Islet of Langerhans (tissue), 1 donor: ENCODE results near the gene SHISA8.

Source experiments
- FAIRE-seq: peaks from one replicate; lab custom pipeline; 2011; peaks lifted over from hg19 to GRCh38; lab: Jason Lieb, UNC

The SHISA8 gene

DNA sequence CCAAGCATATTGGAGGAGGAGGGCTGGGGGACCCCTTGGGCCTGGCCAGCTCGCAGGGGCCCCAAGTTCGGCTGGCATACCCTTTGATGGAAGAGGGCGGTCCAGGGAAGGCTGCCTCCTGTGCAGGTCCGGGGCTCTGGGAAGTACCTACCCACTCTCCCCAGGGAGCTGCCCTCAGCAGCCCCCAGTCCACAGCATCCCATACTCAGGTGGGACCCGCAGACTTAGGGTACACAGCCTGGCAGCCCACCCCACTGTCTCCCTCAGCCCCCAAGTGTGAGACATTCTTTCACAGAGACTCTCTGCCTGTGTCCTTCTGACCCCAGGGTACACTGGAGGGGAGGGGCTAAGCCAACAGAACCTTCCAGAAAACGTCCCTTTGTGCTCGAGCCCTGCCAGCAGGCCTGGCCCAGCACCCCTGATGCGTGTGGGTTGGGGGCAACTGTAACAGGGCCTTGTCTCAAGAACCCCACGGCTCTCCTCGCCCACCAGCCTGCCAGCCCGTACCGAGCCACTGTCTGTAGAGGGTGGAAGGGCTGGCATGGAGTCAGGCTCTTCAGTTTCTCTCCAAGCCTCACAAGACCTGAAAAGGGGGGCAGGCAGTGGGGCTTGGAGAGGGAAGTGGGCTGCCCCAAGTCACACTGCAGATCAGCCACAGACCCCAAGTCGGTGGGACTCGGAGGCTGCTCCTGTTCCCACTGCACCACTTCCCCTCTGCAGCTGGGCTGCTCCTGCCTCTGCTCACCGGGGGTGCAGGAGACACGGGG, 18.7 kb upstream of the SHISA8 start:
- FAIRE-seq, result no peak

DNA sequence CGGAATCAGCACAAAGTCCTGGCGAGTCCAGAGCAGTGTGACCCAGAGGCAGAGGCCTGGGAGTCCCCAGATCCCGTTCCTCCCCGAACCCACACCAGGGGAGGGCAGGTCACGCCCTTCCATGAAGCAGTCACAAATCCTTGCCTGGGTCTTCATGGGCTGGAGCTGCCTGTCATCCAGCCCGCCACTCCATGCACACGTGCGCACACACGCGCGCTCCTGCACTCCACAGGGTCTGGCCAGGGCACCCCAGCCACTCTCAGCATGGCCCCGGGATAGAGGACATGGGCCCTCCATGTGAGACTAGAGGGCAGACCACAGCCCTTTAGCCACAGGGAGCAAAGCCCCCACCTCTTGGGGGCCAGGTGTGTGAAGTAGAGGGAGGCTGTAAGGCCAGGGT, 17.5 kb upstream of the SHISA8 start:
- FAIRE-seq, result no peak

DNA sequence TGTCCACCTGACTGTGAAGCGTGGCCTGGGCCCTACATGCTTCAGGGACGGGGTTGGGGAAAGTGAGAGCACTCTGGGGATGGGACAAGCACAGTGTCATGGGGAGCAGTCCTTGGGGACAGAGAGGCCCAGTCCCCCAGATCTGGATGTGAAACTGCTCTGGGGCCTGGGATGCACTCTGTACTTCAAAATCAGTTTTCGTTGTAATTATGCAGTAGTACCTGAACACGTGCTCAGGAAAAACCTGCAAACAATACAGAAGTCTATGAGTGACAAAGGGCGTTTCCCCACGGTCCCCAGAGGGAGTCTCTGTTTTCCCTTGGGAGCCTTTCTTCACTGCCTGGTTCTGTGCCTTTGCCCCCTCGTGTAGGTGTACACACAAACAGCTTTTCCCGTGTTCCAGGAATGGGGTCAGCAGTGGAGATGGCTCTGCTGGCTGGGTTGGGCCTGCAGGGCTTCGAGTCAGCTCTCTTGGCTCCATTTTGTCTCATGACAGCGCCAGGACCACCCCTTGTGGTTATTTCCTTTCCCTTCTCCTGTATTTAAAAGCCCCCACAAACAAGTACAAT, 16.9 kb upstream of the SHISA8 start:
- FAIRE-seq, result no peak

DNA sequence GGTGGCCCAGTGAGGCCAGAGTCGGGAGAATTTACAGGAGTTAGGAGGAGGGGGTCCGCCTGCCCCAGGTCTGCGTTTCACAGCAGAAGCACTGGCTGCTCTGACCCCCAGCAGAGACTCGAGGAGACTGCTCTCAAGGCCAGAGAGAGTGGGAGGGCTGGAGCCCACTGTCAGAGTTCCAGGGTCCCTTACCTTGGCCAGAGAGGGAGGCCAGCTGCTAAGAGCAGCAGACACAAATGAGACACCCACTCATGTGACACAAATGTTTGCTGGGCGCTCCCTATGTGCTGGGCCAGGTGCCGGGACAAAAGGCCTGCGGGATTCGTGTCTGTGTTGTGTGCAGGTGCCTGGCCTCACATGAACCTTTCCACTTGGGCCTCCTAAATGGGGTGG, 14.5 kb upstream of the SHISA8 start:
- FAIRE-seq, result no peak

DNA sequence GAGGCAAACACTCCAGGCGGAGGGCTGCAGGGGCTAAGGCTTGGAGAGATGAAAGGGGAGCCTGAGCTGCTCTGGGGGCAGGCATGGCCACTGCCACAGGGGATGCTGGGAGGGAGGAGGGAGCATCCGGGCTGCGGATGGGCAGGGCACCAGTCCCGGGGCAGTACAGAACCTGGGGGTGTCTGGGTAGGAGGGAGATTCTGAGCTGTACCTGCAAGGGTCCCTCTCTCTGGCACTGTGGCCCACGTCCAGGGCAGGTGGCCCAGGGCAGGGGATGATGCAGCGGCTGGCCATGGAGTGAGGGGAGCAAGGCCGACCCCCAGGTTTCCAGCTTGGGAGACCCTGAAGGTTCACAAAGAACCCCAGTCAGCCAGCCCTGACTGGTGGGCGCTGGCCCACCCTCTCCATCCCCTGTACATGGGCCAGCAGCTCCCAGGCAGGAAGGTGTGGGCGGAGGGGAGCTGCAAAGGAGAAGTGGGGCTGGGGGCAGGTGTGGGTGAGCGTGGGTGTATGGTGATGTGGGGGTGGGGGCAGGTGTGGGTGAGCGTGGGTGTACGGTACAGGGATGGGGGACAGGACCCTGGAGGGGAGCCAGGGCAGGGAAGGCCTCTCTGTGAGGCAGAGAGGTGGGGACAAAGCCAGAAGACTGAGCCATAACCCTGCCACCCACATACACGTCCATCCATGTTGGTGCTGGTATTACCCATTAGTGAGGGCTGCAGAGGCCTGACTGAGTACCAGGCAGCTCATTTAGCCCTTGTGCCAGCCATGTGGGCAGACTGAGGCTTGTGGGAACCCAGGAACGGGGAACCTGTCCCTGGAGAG, 13.9 kb upstream of the SHISA8 start:
- no peak for FAIRE-seq

DNA sequence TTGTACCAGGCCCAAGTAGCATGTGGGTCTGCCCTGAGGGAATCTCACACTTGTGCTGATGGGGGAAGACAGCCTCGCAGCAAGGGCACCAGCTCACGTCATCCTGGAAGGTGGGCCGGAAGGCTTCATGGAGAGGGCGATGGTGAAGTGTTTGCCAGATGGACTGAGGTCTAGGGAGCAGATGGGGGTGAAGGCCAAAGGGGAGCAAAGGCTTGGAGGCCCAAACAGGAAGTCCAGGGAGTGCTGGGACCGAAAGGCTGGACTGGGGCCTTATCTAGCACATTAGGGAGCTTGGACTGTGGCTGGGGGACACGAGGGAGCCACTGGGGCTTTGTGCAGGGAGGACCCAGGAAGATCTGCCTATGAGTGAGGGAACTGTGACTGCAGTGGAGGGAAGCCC, 12.9 kb upstream of the SHISA8 start:
- FAIRE-seq, result no peak

DNA sequence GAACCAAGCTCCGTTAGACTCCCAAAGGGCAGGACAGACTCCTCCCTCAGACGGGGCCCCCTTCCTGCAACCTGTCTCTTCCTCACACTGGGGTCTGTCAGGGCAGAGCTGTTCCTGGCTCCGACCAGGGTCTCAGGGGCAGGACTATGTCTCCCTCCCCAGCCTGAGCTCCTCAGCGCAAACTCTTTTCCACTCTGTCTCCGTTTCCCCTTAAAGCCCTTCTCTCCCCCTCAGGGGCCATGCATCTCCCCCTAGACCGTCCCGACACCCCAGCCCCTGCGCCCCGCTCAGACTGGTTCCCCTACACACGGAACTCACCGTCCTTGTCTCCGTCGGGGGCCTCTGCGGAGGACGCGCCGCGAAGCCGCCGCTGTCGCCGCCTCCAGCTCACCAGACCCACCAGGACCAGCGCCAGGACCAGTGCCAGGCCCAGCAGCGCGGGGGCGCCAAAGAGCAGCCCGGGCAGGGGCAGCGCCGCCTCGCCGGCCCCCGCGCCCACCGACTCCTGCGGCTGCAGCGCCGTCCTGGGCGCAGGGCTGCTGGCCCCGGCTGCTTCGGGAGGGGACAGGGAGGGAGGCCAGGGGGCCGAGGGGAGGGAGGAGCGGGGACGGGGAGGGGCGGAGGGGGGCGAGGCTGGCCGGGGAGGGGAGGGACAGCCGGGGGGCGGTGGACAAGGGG, 11.0 kb upstream of the SHISA8 start:
- FAIRE-seq, result no peak

DNA sequence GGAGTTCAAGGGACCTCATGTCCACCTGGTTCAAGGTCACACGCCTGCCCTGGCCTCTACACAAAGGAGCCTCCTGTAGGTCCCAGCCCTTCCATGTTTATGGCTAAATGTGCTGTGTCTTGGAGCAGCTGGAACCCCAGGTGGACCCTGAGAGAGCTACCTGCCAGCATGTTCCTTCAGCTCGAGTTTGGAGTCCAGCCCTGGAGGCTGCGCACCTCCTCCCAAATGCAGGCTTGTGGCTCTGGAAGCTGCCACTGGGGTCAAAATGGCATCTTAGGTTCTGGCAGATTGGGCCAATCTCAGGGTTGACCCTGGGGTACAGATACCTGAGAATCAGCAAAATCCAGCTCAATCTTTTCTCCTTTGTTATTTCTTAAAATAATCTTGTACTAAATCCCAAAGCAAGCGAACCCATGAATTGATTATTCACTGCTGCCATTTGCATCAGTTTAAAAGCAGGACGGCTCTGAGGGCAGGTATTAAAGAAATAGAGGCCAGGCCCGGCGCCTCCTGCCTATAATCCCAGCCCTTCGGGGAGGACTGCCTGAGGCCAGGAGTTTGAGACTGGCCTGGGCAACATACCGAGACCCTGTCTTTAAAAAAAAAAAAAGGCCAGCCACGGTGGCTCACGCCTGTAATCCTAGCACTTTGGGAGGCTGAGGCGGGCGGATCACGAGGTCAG, 8.9 kb upstream of the SHISA8 start:
- no peak for FAIRE-seq

DNA sequence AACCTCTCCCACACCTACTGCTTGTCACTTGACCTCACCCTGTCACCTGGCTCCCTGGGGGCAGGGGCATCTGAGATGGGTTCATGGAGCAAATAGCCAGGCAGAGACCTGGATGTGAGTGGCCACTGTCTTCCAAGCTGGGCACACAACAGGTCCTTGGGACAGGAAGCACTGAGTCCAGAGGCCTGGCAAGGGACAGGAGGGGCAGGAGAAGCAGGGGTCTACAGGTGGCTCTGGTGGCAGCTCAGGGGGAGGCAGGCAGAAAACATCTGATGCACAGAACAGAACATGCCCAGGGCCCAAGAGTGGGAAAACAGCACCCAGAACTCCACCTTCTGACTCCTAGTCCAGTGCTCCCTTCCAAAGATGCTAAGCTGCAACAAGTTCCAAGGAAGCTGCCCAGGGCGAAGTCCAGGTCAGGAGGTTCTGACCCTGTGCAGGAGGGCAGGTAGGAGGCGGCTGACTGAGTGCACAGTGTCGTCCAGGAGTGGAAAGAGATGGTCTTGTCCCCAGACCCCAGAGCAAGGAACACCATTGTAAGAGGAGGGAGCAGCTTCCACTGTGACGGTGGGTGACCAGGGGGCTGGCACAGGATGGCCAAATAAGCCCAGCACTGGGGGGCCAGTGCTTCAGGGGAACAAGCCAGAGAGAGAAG, 8.2 kb upstream of the SHISA8 start:
- FAIRE-seq, result no peak

DNA sequence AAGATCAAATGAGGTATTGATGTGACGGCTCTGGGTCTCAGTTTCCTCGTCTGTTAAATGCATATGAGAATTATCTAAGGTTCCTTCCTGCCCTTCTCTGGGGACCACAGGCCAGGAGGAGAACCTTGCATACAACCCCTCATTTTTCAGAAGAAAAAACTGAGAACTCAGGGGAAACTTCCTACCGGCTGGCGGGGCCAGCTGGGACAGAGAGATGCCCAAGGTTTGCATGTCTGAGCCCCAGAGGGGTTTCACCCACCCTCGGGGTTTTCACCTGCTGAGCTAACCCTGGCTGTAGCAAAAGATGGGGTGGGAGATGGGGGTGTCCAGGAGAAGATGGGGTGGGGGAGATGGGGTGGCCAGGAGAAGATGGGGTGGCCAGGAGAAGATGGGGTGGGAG, 7.5 kb upstream of the SHISA8 start:
- FAIRE-seq, result no peak

DNA sequence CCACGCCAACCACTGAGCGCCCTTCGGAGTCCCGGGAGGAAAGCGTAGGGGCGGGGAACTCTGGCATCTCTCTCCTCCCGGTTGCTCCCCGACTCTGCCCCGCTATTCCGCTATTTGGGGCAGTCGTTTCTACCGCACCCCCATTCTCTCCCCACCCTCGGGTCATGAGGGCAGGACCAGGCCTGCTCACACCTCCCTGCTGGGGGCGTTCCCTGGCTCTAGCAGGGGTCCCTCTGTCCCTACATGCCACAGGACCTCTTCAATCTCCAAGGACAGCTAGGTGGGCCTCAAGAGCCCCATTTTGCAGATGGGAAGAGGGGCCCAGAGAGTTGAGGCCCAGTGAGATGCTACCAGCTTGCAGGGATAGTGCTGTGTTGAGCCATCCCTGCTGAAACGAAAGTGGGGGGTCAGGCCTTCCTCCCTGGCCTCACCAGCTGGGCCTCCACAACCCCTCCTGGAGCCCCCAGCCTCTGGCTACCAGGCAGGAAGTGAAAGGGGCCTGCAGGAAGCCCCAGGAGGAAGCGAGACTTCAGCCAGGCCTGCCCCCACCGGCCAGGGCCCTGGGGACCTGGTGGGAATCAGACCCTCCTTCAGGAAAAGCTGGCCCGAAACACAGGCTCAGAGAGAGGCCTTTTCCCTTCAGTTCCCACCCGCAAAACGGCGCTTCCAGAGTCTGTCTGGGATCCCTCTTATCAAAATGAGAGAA, 5.5 kb upstream of the SHISA8 start:
- FAIRE-seq, result no peak

DNA sequence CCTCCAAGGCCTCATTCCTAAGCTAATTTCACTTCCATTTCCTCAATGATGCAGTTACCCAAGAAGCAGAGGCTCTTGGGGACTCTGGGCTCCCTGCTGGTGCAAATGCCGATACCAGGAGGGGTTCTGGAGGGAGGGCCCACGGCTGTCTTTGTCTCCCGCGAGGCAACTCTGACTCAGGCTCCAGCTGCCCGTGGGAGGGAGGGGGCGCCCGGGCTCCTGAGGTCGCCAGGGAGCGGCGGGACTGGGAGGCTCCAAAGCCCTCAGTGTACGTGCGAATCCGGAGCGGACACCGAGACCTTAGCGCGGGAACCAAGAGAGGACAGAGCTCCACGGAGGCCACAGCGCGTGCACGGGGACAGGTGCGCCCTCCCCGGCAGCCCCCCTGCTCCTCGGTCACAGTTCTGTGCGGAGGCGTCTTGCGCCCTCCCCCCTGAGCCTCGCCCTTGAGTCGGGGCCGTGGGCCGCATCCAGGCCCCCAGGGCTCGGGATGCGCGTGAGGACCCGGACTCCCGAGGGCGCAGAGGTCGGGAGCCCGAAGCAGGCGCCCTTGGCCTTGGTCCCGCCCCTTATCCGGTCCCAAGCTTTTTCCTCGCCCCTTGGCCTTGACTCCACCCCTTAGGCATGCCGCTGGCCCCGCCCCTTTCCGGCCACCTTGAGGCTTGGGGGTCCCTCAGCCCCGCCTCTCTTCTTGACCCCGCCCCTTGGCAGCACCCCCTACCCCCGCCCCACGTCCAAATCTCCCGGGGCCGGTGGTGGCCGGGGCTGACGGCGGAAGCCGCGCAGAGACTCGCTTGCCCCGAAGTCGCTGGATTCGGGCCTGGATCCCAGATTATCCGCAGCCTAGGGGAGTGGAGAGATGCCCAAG, 4.7 kb upstream of the SHISA8 start:
- no peak for FAIRE-seq

DNA sequence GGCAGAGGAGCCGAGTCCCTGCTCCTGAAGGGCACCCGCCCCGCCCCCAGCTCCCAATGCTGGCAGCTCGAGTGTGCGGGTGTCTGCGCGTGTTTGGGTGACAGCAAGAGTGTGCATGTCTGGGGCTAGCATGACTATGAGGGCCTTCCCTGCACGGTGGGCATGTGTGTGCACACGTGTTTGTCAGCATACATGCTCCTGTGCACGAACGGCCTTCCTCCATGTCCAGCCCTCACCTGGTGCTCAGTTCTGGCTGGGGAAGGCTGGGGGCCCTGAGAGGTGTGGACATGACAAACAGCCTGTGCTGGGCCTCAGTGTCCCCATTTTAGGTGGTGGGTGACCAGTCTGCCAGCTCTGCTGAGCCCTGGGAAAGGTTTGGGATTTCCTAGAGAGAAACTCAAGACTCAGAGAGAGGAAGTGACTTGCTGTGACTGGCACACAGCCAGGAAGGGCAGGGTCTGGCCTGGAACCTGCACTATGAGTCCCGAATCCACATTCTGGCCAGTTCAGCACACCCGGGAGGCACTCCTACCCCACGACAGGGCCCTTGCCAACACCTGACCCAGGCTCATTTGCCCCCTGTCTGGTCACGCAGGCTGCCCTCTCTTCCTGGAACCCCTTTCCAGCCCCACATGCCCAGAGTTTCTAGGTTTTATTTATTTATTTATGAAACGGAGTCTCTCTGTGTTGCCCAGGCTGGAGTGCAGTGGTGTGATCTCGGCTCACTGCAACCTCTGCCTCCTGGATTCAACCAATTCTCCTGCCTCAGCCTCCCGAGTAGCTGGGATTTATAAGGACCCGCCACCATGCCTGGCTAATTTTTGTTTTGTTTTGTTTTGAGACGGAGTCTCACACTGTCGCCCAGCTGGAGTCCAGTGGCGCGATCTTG, 3.3 kb upstream of the SHISA8 start:
- FAIRE-seq, result no peak

DNA sequence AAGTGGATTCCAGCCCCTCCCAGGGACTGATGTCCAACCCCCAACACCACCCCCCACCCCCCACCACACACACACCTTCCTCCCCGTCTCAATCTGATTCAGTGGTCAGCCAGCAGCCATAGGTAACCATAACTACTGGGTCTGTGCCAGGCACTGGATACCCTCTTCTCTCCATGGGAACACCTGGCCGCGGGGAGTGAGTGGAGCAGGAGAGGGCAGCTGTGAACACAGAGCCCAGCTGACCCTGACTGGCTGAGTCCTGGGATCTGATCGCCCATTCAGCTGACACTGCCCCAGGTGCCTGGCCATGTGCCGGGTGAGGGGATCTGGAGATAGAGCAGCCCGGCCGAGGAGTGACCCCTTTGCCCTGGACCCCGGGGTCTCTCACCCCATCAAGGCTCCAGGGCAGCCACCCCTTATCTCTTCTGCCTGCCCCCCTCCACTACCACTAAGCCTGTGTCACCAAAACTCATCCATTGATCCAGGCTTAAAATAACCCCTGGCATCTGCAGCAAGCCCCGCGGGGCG, 2.6 kb upstream of the SHISA8 start:
- no peak for FAIRE-seq

DNA sequence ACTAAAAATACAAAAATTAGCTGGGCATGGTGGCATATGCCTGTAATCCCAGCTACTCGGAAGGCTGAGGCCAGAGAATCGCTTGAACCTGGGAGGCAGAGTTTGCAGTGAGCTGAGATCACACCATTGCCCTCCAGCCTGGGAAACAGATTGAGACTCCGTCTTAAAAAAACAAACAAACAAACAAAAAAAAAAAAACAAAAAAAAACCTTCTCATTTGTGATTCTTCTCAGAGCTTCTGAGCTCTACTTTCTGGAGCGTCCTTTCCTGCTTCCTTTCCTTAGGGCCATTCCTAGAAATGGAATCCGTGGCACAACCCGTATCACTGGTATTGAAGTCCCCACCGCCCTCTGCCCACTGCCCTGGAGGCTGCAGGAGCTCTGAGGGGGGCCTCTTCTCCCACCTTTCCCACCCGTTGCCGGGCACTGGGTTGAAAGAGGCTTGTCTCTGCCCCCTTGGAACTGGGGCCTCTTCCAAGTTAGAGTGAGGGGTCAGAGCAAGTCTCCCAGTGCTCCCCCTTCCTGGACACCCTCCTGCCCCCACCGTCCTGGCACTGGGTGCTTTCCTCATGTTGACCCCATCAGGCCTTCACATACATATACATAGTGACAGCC, 2.0 kb upstream of the SHISA8 start:
- no peak for FAIRE-seq

DNA sequence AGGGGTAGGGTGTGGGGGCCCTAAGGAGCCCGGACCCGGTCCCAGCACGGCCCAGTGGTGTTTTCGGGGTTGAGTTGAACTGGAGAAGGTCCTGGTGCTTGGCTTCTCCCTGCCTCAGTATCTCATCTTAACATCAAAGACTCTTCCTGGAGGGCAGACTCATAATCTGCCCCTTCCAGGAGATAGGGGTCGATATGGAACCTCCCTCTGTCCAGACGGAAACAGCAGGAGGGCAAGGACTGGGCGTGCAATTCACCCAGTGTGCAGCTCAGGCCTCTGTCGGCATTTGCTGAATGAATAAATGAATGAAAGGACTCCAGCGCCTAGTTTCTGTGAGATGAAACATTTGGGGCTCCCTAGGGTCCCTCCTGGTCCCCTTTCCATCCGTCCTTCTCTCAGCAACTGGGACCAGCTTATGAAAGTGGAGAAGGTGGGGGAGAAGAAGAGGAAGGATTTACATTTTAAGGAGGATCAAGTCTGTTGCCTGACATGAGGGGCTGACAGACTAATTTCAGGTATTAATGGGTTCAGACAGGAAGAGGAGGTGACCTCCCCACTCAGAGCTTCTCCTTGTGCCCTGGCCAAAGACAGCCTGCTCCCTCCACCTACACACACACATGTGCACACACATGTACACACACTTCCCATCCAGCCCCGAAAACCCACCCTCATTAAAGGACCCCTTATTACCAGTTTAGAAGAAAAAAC, 1.1 kb upstream of the SHISA8 start:
- FAIRE-seq, result no peak

DNA sequence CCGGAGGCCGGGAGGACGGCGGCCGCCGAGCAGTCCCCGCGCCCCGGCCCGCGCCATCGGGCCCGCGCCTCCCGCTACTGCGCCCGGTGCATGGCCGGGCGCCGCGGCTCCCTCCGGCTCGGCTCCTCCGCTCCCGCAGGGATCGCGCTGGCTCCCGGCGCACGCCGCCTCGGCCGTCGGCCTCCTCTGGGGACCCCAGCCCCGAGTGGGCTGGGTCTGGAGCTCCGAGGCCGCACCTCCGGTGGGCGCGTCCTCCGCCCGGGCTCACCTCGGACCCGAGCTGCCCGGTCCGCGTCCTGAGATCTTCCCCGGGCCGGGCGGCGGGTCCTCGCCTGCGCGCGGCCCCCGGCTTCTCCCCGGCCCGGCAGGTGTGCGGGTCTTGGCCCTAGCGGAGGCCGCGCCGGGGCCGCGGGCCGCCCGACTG, 251 bp downstream of the SHISA8 start:
- no peak for FAIRE-seq
